PC-3 (cell line): ENCODE results near the gene POMZP3.
"Not testable (repeated sequence)": the region's sequence is repeated elsewhere in the genome, so short reads cannot be mapped to it uniquely, and the experiment has no call there.

Experiments
- EZH2 ChIP-seq: fragments of 300-600 bp; sonication (generic); IDR thresholded peaks from one replicate; pipeline ENCODE4 v1.6.1; 2017; ENCODE audit warnings: antibody characterized with exemption, mild to moderate bottlenecking, low read length; ENCODE audit not compliant: unreplicated experiment
- EZH2phosphoT487 ChIP-seq: fragments of 300-600 bp; sonication (generic); IDR thresholded peaks from 2 replicates; pipeline ENCODE4 v1.6.1; 2018; ENCODE audit warnings: mild to moderate bottlenecking, antibody characterized with exemption, low read length, borderline replicate concordance
- TF ChIP-seq, protein P1 (sequence below): fragments of 300-600 bp; sonication (generic); conservative IDR thresholded peaks from 2 replicates; pipeline ENCODE4 v1.5.1; 2017; ENCODE audit warnings: antibody characterized with exemption, low read depth, mild to moderate bottlenecking, low read length

GRCh38 chr7:76567311-76567710 lies 59.8 kb downstream of the POMZP3 start:
- TF ChIP-seq, protein P1, sequence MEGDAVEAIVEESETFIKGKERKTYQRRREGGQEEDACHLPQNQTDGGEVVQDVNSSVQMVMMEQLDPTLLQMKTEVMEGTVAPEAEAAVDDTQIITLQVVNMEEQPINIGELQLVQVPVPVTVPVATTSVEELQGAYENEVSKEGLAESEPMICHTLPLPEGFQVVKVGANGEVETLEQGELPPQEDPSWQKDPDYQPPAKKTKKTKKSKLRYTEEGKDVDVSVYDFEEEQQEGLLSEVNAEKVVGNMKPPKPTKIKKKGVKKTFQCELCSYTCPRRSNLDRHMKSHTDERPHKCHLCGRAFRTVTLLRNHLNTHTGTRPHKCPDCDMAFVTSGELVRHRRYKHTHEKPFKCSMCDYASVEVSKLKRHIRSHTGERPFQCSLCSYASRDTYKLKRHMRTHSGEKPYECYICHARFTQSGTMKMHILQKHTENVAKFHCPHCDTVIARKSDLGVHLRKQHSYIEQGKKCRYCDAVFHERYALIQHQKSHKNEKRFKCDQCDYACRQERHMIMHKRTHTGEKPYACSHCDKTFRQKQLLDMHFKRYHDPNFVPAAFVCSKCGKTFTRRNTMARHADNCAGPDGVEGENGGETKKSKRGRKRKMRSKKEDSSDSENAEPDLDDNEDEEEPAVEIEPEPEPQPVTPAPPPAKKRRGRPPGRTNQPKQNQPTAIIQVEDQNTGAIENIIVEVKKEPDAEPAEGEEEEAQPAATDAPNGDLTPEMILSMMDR, result not testable (repeated sequence)
- not testable (repeated sequence) for TF ChIP-seq EZH2, EZH2phosphoT487
